Right ventricle myocardium inferior (tissue), 1 donor: ENCODE results near the gene KIAA0319L. TPM values are rescaled to one million over a fixed set of nuclear protein-coding genes. Genes with fewer than 3 reads are reported as not detected.
"Not testable (repeated sequence)": the region's sequence is repeated elsewhere in the genome, so short reads cannot be mapped to it uniquely, and the experiment has no call there.

Experiments
- ATAC-seq: fragments of 200-7000 bp; cut with Tn5 transposase; one replicate; pipeline ENCODE4 v1.9.1; 2020; ENCODE audit warnings: mild to moderate bottlenecking, moderate library complexity
- DNase-seq: peaks from one replicate; pipeline ENCODE4 v3.0.0; 2021; ENCODE audit errors: missing footprints
- intact Hi-C: fragments of 100-400 bp; cut with DNase I; formaldehyde crosslinking; loops from one replicate; pipeline ENCODE4 v1.11.0; 2022
- total RNA-seq: library from RNA; stranded (reverse); fragmentation: NEBNext Ultra II Directional; extraction: Animal tissue kit (Norgen Biotek cat#: 25700); gene quantifications from one replicate; pipeline ENCODE4 v1.2.1, GENCODE V29; 2021
- donor health status: DM: no; HTN: yes; CAD: no; lungs with severe emphysema.

KIAA0319L gene
- total RNA-seq, 1 donor from 2014 or later, result 67.7 TPM

- intact Hi-C loops, result no loop called here
- peak; percentile 81 for ATAC-seq
- no peak for DNase-seq
These were observed 91.1 kb downstream of the KIAA0319L start for GRCh38 chr1:35466120-35466519.

- ATAC-seq, DNase-seq, intact Hi-C loops: not testable (repeated sequence)
These were observed 93.5 kb downstream of the KIAA0319L start for GRCh38 chr1:35463749-35464148.

GRCh38 chr1:35463232-35463631, 94.0 kb downstream of the KIAA0319L start:
- ATAC-seq (peak; percentile 69), DNase-seq (no peak)
- intact Hi-C loops, result no loop called here

GRCh38 chr1:35461966-35462651, 95.1 kb downstream of the KIAA0319L start:
- DNase-seq (no peak), ATAC-seq (no peak)
- intact Hi-C loops, result no loop called here

GRCh38 chr1:35460796-35461195, 96.4 kb downstream of the KIAA0319L start:
- intact Hi-C loops, result no loop called here
- DNase-seq (no peak), ATAC-seq (no peak)

- intact Hi-C loops, result loop anchor here (5.0 kb wide), 2 partner anchors 88 to 273 kb away; no protein-coding TSS in a partner anchor
- no peak for ATAC-seq
These were observed 102.6 kb downstream of the KIAA0319L start for GRCh38 chr1:35454616-35455015.

GRCh38 chr1:35454176-35454575, 103.0 kb downstream of the KIAA0319L start:
- intact Hi-C loops, result loop anchor here (5.0 kb wide), 2 partner anchors 88 to 273 kb away; no protein-coding TSS in a partner anchor
- DNase-seq (no peak), ATAC-seq (no peak)

More at GRCh38 chr1:35454616-35455015, 102.6 kb downstream of the KIAA0319L start:
- DNase-seq, result no peak

- ATAC-seq, result no peak
- intact Hi-C loops, result loop anchor here (5.0 kb wide), 2 partner anchors 89 to 274 kb away; no protein-coding TSS in a partner anchor
- DNase-seq, result no peak
These were observed 104.2 kb downstream of the KIAA0319L start for GRCh38 chr1:35453031-35453430.

GRCh38 chr1:35452106-35452774, 105.0 kb downstream of the KIAA0319L start:
- DNase-seq, result peak; percentile 70
- peak; percentile 74 for ATAC-seq
- intact Hi-C loops, result loop anchor here (5.0 kb wide), 2 partner anchors 90 to 275 kb away; no protein-coding TSS in a partner anchor

GRCh38 chr1:35451125-35451528, 106.1 kb downstream of the KIAA0319L start:
- intact Hi-C loops, result loop anchor here (1.0 to 5.0 kb wide), 3 partner anchors 91 to 276 kb away; no protein-coding TSS in a partner anchor
- ATAC-seq (peak; percentile 84), DNase-seq (peak; percentile 92)

GRCh38 chr1:35449334-35450008, 107.7 kb downstream of the KIAA0319L start:
- intact Hi-C loops, result loop anchor here (5.0 kb wide), 2 partner anchors 93 to 278 kb away; no protein-coding TSS in a partner anchor
- DNase-seq, result no peak
- ATAC-seq, result no peak

GRCh38 chr1:35448344-35448801, 108.8 kb downstream of the KIAA0319L start:
- no peak for ATAC-seq
- intact Hi-C loops, result no loop called here
- no peak for DNase-seq

GRCh38 chr1:35447278-35447677, 109.9 kb downstream of the KIAA0319L start:
- DNase-seq (no peak), ATAC-seq (no peak)
- intact Hi-C loops, result no loop called here

GRCh38 chr1:35444519-35444774, 112.8 kb downstream of the KIAA0319L start:
- ATAC-seq, result no peak
- no peak for DNase-seq
- intact Hi-C loops, result no loop called here

GRCh38 chr1:35443768-35444518, 113.3 kb downstream of the KIAA0319L start:
- ATAC-seq (no peak), DNase-seq (no peak)
- intact Hi-C loops, result no loop called here

- intact Hi-C loops, result no loop called here
- no peak for DNase-seq
- ATAC-seq, result no peak
These were observed 114.5 kb downstream of the KIAA0319L start for GRCh38 chr1:35442734-35443133.

- intact Hi-C loops, result no loop called here
- DNase-seq, result no peak
- ATAC-seq, result no peak
These were observed 115.2 kb downstream of the KIAA0319L start for GRCh38 chr1:35441926-35442579.

- DNase-seq (no peak), ATAC-seq (no peak)
- intact Hi-C loops, result no loop called here
These were observed 117.6 kb downstream of the KIAA0319L start for GRCh38 chr1:35439626-35440025.
